ENCODE data around the gene PCDHGC3. TPM values are rescaled to one million over a fixed set of nuclear protein-coding genes. Genes with fewer than 3 reads are reported as not detected.
"Not testable (repeated sequence)": the region's sequence is repeated elsewhere in the genome, so short reads cannot be mapped to it uniquely, and the experiment has no call there.

Gene PCDHGC3
- total RNA-seq, 3 donors from 2014 or later (not counting 1 experiment from before 2014, with no cell fraction given) = 0.68 to 1.5 (median 0.75) TPM

- TF ChIP-seq, protein P1, sequence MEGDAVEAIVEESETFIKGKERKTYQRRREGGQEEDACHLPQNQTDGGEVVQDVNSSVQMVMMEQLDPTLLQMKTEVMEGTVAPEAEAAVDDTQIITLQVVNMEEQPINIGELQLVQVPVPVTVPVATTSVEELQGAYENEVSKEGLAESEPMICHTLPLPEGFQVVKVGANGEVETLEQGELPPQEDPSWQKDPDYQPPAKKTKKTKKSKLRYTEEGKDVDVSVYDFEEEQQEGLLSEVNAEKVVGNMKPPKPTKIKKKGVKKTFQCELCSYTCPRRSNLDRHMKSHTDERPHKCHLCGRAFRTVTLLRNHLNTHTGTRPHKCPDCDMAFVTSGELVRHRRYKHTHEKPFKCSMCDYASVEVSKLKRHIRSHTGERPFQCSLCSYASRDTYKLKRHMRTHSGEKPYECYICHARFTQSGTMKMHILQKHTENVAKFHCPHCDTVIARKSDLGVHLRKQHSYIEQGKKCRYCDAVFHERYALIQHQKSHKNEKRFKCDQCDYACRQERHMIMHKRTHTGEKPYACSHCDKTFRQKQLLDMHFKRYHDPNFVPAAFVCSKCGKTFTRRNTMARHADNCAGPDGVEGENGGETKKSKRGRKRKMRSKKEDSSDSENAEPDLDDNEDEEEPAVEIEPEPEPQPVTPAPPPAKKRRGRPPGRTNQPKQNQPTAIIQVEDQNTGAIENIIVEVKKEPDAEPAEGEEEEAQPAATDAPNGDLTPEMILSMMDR (IDR thresholded peaks at IDR 0.05) = no peak
- peaks cover 62% of the 10 kb centered on the region for H3K27me3 ChIP-seq (ENCODE audit: control insufficient read depth, insufficient read depth, low read length)
- peak overlapping the region; percentile 7 for H3K4me3 ChIP-seq (ENCODE audit: low read length)
- no peak for DNase-seq
- Mint-ChIP-seq H3K4me3 (peak overlapping the region; percentile 47), H3K36me3 (peaks cover 9% of the 10 kb centered on the region), H3K9me3 (peaks cover 3 to 14% of the 10 kb centered on the region in 2 donors), H3K27ac (no peak overlapping the region), H3K27me3 (ENCODE audit: low read depth in 2 of 2) (peaks cover 34 to 40% of the 10 kb centered on the region in 2 donors), H3K4me1 (peaks cover 8 to 16% of the 10 kb centered on the region in 2 donors)
- 19% methylated on average over 37 of the region's 37 CpGs for WGBS (ENCODE audit: insufficient coverage)
- ATAC-seq = peak in 2 of 3 donors; percentile 24 to 48
- H3K4me1 ChIP-seq (ENCODE audit: control insufficient read depth, insufficient read depth, low read length) = peaks cover 15% of the 10 kb centered on the region
- peaks cover 24% of the 10 kb centered on the region for H3K9me3 ChIP-seq (ENCODE audit: control insufficient read depth, insufficient read depth, low read length)
- H3K36me3 ChIP-seq (ENCODE audit: control insufficient read depth, insufficient read depth, low read length) = no peaks in the 10 kb centered on the region
- H3K27ac ChIP-seq (ENCODE audit: low read length) = no peak overlapping the region
- intact Hi-C loops (cut with micrococcal nuclease) = no loop called here
Measured at GRCh38 chr5:141431286-141431685, 44.5 kb upstream of the PCDHGC3 start.

DNA sequence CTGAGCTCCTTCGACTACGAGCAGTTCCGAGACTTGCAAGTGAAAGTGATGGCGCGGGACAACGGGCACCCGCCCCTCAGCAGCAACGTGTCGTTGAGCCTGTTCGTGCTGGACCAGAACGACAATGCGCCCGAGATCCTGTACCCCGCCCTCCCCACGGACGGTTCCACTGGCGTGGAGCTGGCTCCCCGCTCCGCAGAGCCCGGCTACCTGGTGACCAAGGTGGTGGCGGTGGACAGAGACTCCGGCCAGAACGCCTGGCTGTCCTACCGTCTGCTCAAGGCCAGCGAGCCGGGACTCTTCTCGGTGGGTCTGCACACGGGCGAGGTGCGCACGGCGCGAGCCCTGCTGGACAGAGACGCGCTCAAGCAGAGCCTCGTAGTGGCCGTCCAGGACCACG is 43.5 kb upstream of the PCDHGC3 start:
- H3K36me3 Mint-ChIP-seq; intact Hi-C loops (cut with micrococcal nuclease); H3K36me3 ChIP-seq (ENCODE audit: control insufficient read depth, insufficient read depth, low read length); H3K27ac Mint-ChIP-seq; H3K4me3 Mint-ChIP-seq; DNase-seq; H3K27ac ChIP-seq (ENCODE audit: low read length); ATAC-seq; H3K4me3 ChIP-seq (ENCODE audit: low read length): not testable (repeated sequence)
- Histone ChIP-seq H3K4me1 (ENCODE audit: control insufficient read depth, insufficient read depth, low read length) (peaks cover 15% of the 10 kb centered on the region), H3K9me3 (ENCODE audit: control insufficient read depth, insufficient read depth, low read length) (peaks cover 24% of the 10 kb centered on the region), H3K27me3 (ENCODE audit: control insufficient read depth, insufficient read depth, low read length) (peaks cover 62% of the 10 kb centered on the region)
- H3K27me3 Mint-ChIP-seq (ENCODE audit: low read depth in 2 of 2) = peaks cover 34 to 44% of the 10 kb centered on the region in 2 donors
- 39% methylated on average over 31 of the region's 38 CpGs for WGBS (ENCODE audit: insufficient coverage)
- peaks cover 3 to 14% of the 10 kb centered on the region in 2 donors for H3K9me3 Mint-ChIP-seq
- H3K4me1 Mint-ChIP-seq = peaks cover 8 to 16% of the 10 kb centered on the region in 2 donors

- intact Hi-C loops (cut with micrococcal nuclease); H3K36me3 ChIP-seq (ENCODE audit: control insufficient read depth, insufficient read depth, low read length); H3K36me3 Mint-ChIP-seq; ATAC-seq; H3K4me3 Mint-ChIP-seq; H3K27ac ChIP-seq (ENCODE audit: low read length); DNase-seq; H3K4me3 ChIP-seq (ENCODE audit: low read length); H3K27ac Mint-ChIP-seq: not testable (repeated sequence)
- peaks cover 59% of the 10 kb centered on the region for H3K27me3 ChIP-seq (ENCODE audit: control insufficient read depth, insufficient read depth, low read length)
- peaks cover 34 to 44% of the 10 kb centered on the region in 2 donors for H3K27me3 Mint-ChIP-seq (ENCODE audit: low read depth in 2 of 2)
- peaks cover 8 to 16% of the 10 kb centered on the region in 2 donors for H3K4me1 Mint-ChIP-seq
- 38% methylated on average over 28 of the region's 29 CpGs for WGBS (ENCODE audit: insufficient coverage)
- H3K9me3 ChIP-seq (ENCODE audit: control insufficient read depth, insufficient read depth, low read length) = peaks cover 24% of the 10 kb centered on the region
- peaks cover 3 to 14% of the 10 kb centered on the region in 2 donors for H3K9me3 Mint-ChIP-seq
- H3K4me1 ChIP-seq (ENCODE audit: control insufficient read depth, insufficient read depth, low read length) = peaks cover 15% of the 10 kb centered on the region
Measured at GRCh38 chr5:141432726-141433125, 43.0 kb upstream of the PCDHGC3 start.

- H3K27me3 Mint-ChIP-seq (ENCODE audit: low read depth in 2 of 2) = peaks cover 27 to 38% of the 10 kb centered on the region in 2 donors
- no peak overlapping the region for H3K4me3 Mint-ChIP-seq
- DNase-seq (no peak), ATAC-seq (no peak)
- H3K27ac Mint-ChIP-seq = no peak overlapping the region
- H3K36me3 ChIP-seq (ENCODE audit: control insufficient read depth, insufficient read depth, low read length) = no peaks in the 10 kb centered on the region
- TF ChIP-seq, protein P1 (IDR thresholded peaks at IDR 0.05) = no peak
- H3K9me3 ChIP-seq (ENCODE audit: control insufficient read depth, insufficient read depth, low read length) = peaks cover 24% of the 10 kb centered on the region
- H3K27me3 ChIP-seq (ENCODE audit: control insufficient read depth, insufficient read depth, low read length) = peaks cover 53% of the 10 kb centered on the region
- H3K36me3 Mint-ChIP-seq = peaks cover 9% of the 10 kb centered on the region
- H3K9me3 Mint-ChIP-seq = peaks cover 3 to 14% of the 10 kb centered on the region in 2 donors
- intact Hi-C loops (cut with micrococcal nuclease) = no loop called here
- peaks cover 15% of the 10 kb centered on the region for H3K4me1 ChIP-seq (ENCODE audit: control insufficient read depth, insufficient read depth, low read length)
- 71% methylated on average over 2 of the region's 2 CpGs for WGBS (ENCODE audit: insufficient coverage)
- peaks cover 8 to 16% of the 10 kb centered on the region in 2 donors for H3K4me1 Mint-ChIP-seq
- H3K4me3 ChIP-seq (ENCODE audit: low read length) = no peak overlapping the region
- H3K27ac ChIP-seq (ENCODE audit: low read length) = no peak overlapping the region
Measured at GRCh38 chr5:141434006-141434405, 41.8 kb upstream of the PCDHGC3 start.
